ENCODE results near the gene NT5DC2. TPM values are rescaled to one million over a fixed set of nuclear protein-coding genes. Genes with fewer than 3 reads are reported as not detected.

Gene NT5DC2
- total RNA-seq, 1 experiment from 2014 or later: 377 TPM

GRCh38 chr3:52555056-52555455, 21.4 kb upstream of the NT5DC2 start:
- peaks cover 11% of the 10 kb centered on the region for H3K4me1 Mint-ChIP-seq
- no peak overlapping the region for H3K4me3 Mint-ChIP-seq
- H3K36me3 Mint-ChIP-seq: peaks cover 19% of the 10 kb centered on the region
- ChIA-PET CTCF (no interaction called here), POLR2A (no interaction called here)
- no peak for DNase-seq (ENCODE audit: low spot score)
- H3K9me3 Mint-ChIP-seq: no peaks in the 10 kb centered on the region
- no peak for ATAC-seq
- TF ChIP-seq ZNF396 (CRISPR knock-in tag; IDR thresholded peaks at IDR 0.05; ENCODE audit: borderline replicate concordance) (no peak), TCF7 (CRISPR knock-in tag; IDR thresholded peaks at IDR 0.05; ENCODE audit: low read depth) (no peak), FOXP4 (CRISPR knock-in tag; IDR thresholded peaks at IDR 0.05) (no peak), STAT6 (CRISPR knock-in tag; conservative IDR thresholded peaks at IDR 0.05; ENCODE audit: low read depth) (no peak), GRHL2 (CRISPR knock-in tag; IDR thresholded peaks at IDR 0.05; ENCODE audit: insufficient replicate concordance, severe bottlenecking) (no peak), ERG (CRISPR knock-in tag; IDR thresholded peaks at IDR 0.05) (no peak), TEAD1 (CRISPR knock-in tag; IDR thresholded peaks at IDR 0.05) (no peak), MAX (CRISPR knock-in tag; IDR thresholded peaks at IDR 0.05) (no peak), ZNF263 (CRISPR knock-in tag; IDR thresholded peaks at IDR 0.05; ENCODE audit: low read depth) (no peak), TP53 (CRISPR knock-in tag; IDR thresholded peaks at IDR 0.05) (no peak), SMAD4 (CRISPR knock-in tag; IDR thresholded peaks at IDR 0.05) (no peak), KAT7 (CRISPR knock-in tag; IDR thresholded peaks at IDR 0.05; ENCODE audit: borderline replicate concordance) (no peak), ATF1 (CRISPR knock-in tag; IDR thresholded peaks at IDR 0.05) (no peak), PREB (CRISPR knock-in tag; IDR thresholded peaks at IDR 0.05; ENCODE audit: borderline replicate concordance) (no peak)
- TF ChIP-seq, protein P1, sequence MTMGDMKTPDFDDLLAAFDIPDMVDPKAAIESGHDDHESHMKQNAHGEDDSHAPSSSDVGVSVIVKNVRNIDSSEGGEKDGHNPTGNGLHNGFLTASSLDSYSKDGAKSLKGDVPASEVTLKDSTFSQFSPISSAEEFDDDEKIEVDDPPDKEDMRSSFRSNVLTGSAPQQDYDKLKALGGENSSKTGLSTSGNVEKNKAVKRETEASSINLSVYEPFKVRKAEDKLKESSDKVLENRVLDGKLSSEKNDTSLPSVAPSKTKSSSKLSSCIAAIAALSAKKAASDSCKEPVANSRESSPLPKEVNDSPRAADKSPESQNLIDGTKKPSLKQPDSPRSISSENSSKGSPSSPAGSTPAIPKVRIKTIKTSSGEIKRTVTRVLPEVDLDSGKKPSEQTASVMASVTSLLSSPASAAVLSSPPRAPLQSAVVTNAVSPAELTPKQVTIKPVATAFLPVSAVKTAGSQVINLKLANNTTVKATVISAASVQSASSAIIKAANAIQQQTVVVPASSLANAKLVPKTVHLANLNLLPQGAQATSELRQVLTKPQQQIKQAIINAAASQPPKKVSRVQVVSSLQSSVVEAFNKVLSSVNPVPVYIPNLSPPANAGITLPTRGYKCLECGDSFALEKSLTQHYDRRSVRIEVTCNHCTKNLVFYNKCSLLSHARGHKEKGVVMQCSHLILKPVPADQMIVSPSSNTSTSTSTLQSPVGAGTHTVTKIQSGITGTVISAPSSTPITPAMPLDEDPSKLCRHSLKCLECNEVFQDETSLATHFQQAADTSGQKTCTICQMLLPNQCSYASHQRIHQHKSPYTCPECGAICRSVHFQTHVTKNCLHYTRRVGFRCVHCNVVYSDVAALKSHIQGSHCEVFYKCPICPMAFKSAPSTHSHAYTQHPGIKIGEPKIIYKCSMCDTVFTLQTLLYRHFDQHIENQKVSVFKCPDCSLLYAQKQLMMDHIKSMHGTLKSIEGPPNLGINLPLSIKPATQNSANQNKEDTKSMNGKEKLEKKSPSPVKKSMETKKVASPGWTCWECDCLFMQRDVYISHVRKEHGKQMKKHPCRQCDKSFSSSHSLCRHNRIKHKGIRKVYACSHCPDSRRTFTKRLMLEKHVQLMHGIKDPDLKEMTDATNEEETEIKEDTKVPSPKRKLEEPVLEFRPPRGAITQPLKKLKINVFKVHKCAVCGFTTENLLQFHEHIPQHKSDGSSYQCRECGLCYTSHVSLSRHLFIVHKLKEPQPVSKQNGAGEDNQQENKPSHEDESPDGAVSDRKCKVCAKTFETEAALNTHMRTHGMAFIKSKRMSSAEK (CRISPR knock-in tag; IDR thresholded peaks at IDR 0.05; ENCODE audit: borderline replicate concordance): no peak
- TF ChIP-seq, protein P2, sequence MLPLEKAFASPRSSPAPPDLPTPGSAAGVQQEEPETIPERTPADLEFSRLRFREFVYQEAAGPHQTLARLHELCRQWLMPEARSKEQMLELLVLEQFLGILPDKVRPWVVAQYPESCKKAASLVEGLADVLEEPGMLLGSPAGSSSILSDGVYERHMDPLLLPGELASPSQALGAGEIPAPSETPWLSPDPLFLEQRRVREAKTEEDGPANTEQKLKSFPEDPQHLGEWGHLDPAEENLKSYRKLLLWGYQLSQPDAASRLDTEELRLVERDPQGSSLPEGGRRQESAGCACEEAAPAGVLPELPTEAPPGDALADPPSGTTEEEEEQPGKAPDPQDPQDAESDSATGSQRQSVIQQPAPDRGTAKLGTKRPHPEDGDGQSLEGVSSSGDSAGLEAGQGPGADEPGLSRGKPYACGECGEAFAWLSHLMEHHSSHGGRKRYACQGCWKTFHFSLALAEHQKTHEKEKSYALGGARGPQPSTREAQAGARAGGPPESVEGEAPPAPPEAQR (CRISPR knock-in tag; IDR thresholded peaks at IDR 0.05): no peak
- no peaks in the 10 kb centered on the region for H3K27me3 Mint-ChIP-seq (ENCODE audit: low read depth)
- H3K27ac Mint-ChIP-seq: no peak overlapping the region

All from WTC11 (cell line).